GM12874 (cell line): Measurements from ENCODE around the gene DLX6.

Experiments
- CTCF ChIP-seq: IDR thresholded peaks from 2 replicates; pipeline ENCODE4 v1.5.1; 2011; ENCODE audit warnings: low read depth, mild to moderate bottlenecking, control low read depth, low read length, moderate library complexity; ENCODE audit not compliant: insufficient read depth

DLX6 gene

GRCh38 chr7:97018791-97019531 lies 13.6 kb downstream of the DLX6 start:
- no peak for TF ChIP-seq CTCF

- TF ChIP-seq CTCF = no peak
Observed at GRCh38 chr7:97019710-97020225, 14.4 kb downstream of the DLX6 start.

GRCh38 chr7:97020601-97020995 lies 15.2 kb downstream of the DLX6 start:
- TF ChIP-seq CTCF = no peak

- TF ChIP-seq CTCF = no peak
Observed at GRCh38 chr7:97020996-97021746, 15.8 kb downstream of the DLX6 start.

- no peak for TF ChIP-seq CTCF
Observed at GRCh38 chr7:97021747-97022490, 16.6 kb downstream of the DLX6 start.

GRCh38 chr7:97022491-97023306 lies 17.3 kb downstream of the DLX6 start:
- no peak for TF ChIP-seq CTCF
